Measurements from ENCODE around the gene CHD1.

CHD1 gene

GRCh38 chr5:98936948-98937715, 8.3 kb upstream of the CHD1 start:
- H3K4me1 ChIP-seq (ENCODE audit: control insufficient read depth in 1 of 2, insufficient read depth in 2 of 2, low read length in 2 of 2): peaks cover 0 to 8% of the 10 kb centered on the region in 2 donors
- no peaks in the 10 kb centered on the region for H3K27me3 ChIP-seq (ENCODE audit: control insufficient read depth in 1 of 2, insufficient read depth in 2 of 2, low read length in 2 of 2)
- no peak overlapping the region for H3K4me3 ChIP-seq (ENCODE audit: low read depth in 1 of 2, low read length in 2 of 2)
- H3K27ac ChIP-seq (ENCODE audit: low read depth, low read length): no peak overlapping the region
- no peaks in the 10 kb centered on the region for H3K36me3 ChIP-seq (ENCODE audit: control insufficient read depth in 1 of 2, insufficient read depth in 2 of 2, low read length in 2 of 2)
- no peaks in the 10 kb centered on the region for H3K9me3 ChIP-seq (ENCODE audit: control insufficient read depth in 1 of 2, low read length in 2 of 2)
- H3K9ac ChIP-seq (ENCODE audit: low read depth in 1 of 2, low read length in 2 of 2): no peak overlapping the region

- H3K27me3 ChIP-seq (ENCODE audit: control insufficient read depth in 1 of 2, insufficient read depth in 2 of 2, low read length in 2 of 2): no peaks in the 10 kb centered on the region
- no peaks in the 10 kb centered on the region for H3K9me3 ChIP-seq (ENCODE audit: control insufficient read depth in 1 of 2, low read length in 2 of 2)
- no peak overlapping the region for H3K4me3 ChIP-seq (ENCODE audit: low read depth in 1 of 2, low read length in 2 of 2)
- H3K9ac ChIP-seq (ENCODE audit: low read depth in 1 of 2, low read length in 2 of 2): no peak overlapping the region
- peaks cover 8 to 13% of the 10 kb centered on the region in 2 donors for H3K4me1 ChIP-seq (ENCODE audit: control insufficient read depth in 1 of 2, insufficient read depth in 2 of 2, low read length in 2 of 2)
- H3K36me3 ChIP-seq (ENCODE audit: control insufficient read depth in 1 of 2, insufficient read depth in 2 of 2, low read length in 2 of 2): no peaks in the 10 kb centered on the region
- no peak overlapping the region for H3K27ac ChIP-seq (ENCODE audit: low read depth, low read length)
Measured at GRCh38 chr5:98935206-98935605, 6.4 kb upstream of the CHD1 start.

- Histone ChIP-seq H3K36me3 (ENCODE audit: control insufficient read depth in 1 of 2, insufficient read depth in 2 of 2, low read length in 2 of 2) (no peaks in the 10 kb centered on the region), H3K4me1 (ENCODE audit: control insufficient read depth in 1 of 2, insufficient read depth in 2 of 2, low read length in 2 of 2) (peaks cover 10 to 16% of the 10 kb centered on the region in 2 donors), H3K27me3 (ENCODE audit: control insufficient read depth in 1 of 2, insufficient read depth in 2 of 2, low read length in 2 of 2) (no peaks in the 10 kb centered on the region), H3K9me3 (ENCODE audit: control insufficient read depth in 1 of 2, low read length in 2 of 2) (no peaks in the 10 kb centered on the region), H3K27ac (ENCODE audit: low read depth, low read length) (no peak overlapping the region), H3K4me3 (ENCODE audit: low read depth in 1 of 2, low read length in 2 of 2) (no peak overlapping the region), H3K9ac (ENCODE audit: low read depth in 1 of 2, low read length in 2 of 2) (no peak overlapping the region)
Measured at GRCh38 chr5:98934546-98934945, 5.7 kb upstream of the CHD1 start.

- H3K9ac ChIP-seq (ENCODE audit: low read depth in 1 of 2, low read length in 2 of 2): no peak overlapping the region
- H3K27me3 ChIP-seq (ENCODE audit: control insufficient read depth in 1 of 2, insufficient read depth in 2 of 2, low read length in 2 of 2): no peaks in the 10 kb centered on the region
- H3K36me3 ChIP-seq (ENCODE audit: control insufficient read depth in 1 of 2, insufficient read depth in 2 of 2, low read length in 2 of 2): no peaks in the 10 kb centered on the region
- peaks cover 9 to 10% of the 10 kb centered on the region in 2 donors for H3K4me1 ChIP-seq (ENCODE audit: control insufficient read depth in 1 of 2, insufficient read depth in 2 of 2, low read length in 2 of 2)
- H3K9me3 ChIP-seq (ENCODE audit: control insufficient read depth in 1 of 2, low read length in 2 of 2): no peaks in the 10 kb centered on the region
- H3K4me3 ChIP-seq (ENCODE audit: low read depth in 1 of 2, low read length in 2 of 2): no peak overlapping the region
- H3K27ac ChIP-seq (ENCODE audit: low read depth, low read length): no peak overlapping the region
Measured at GRCh38 chr5:98933445-98934072, 4.8 kb upstream of the CHD1 start.

GRCh38 chr5:98930972-98931762, 2.4 kb upstream of the CHD1 start:
- no peak overlapping the region for H3K4me3 ChIP-seq (ENCODE audit: low read depth in 1 of 2, low read length in 2 of 2)
- peaks cover 8 to 19% of the 10 kb centered on the region in 2 donors for H3K4me1 ChIP-seq (ENCODE audit: control insufficient read depth in 1 of 2, insufficient read depth in 2 of 2, low read length in 2 of 2)
- no peaks in the 10 kb centered on the region for H3K27me3 ChIP-seq (ENCODE audit: control insufficient read depth in 1 of 2, insufficient read depth in 2 of 2, low read length in 2 of 2)
- no peak overlapping the region for H3K27ac ChIP-seq (ENCODE audit: low read depth, low read length)
- H3K36me3 ChIP-seq (ENCODE audit: control insufficient read depth in 1 of 2, insufficient read depth in 2 of 2, low read length in 2 of 2): no peaks in the 10 kb centered on the region
- H3K9ac ChIP-seq (ENCODE audit: low read depth in 1 of 2, low read length in 2 of 2): peak overlapping the region in 1 of 2 donors; percentile 96
- no peaks in the 10 kb centered on the region for H3K9me3 ChIP-seq (ENCODE audit: control insufficient read depth in 1 of 2, low read length in 2 of 2)

DNA sequence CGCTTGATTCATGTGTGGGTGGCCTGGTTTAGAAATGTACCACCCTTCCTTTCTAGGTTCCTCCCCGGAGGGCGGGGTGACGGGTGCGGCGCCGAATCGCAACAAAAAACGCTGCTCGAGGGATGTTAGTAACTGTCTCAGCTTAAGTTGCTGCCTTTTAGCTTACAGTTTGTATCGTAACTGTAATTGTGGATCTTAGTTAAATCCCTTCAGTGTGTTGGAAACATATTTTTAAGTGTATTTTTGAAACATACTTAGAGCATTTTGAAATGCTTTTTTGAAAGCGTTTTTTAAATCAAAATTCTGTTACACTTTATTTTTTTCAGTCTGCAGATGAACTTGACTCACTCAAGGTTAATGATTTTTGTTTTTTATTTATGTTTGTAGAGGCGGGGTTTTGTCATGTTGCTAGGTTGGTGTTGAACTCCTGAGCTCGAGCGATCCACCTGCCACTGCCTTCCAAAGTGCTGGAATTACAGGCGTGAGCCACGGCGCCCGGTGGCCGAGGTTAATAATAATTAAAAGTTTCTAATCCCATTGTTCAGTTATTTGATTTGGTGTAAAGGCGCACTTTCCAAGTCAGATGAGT, 997 bp upstream of the CHD1 start:
- H3K4me1 ChIP-seq (ENCODE audit: control insufficient read depth in 1 of 2, insufficient read depth in 2 of 2, low read length in 2 of 2): peaks cover 8 to 19% of the 10 kb centered on the region in 2 donors
- no peaks in the 10 kb centered on the region for H3K27me3 ChIP-seq (ENCODE audit: control insufficient read depth in 1 of 2, insufficient read depth in 2 of 2, low read length in 2 of 2)
- H3K9ac ChIP-seq (ENCODE audit: low read depth in 1 of 2, low read length in 2 of 2): peak overlapping the region; percentile 96 to 99
- H3K4me3 ChIP-seq (ENCODE audit: low read depth in 1 of 2, low read length in 2 of 2): peak overlapping the region; percentile 76 to 94
- H3K9me3 ChIP-seq (ENCODE audit: control insufficient read depth in 1 of 2, low read length in 2 of 2): no peaks in the 10 kb centered on the region
- peak overlapping the region; percentile 99 for H3K27ac ChIP-seq (ENCODE audit: low read depth, low read length)
- H3K36me3 ChIP-seq (ENCODE audit: control insufficient read depth in 1 of 2, insufficient read depth in 2 of 2, low read length in 2 of 2): peaks cover 0 to 4% of the 10 kb centered on the region in 2 donors

- Histone ChIP-seq H3K4me3 (ENCODE audit: low read depth in 1 of 2, low read length in 2 of 2) (peak overlapping the region; percentile 85 to 86), H3K27ac (ENCODE audit: low read depth, low read length) (peak overlapping the region; percentile 99), H3K27me3 (ENCODE audit: control insufficient read depth in 1 of 2, insufficient read depth in 2 of 2, low read length in 2 of 2) (no peaks in the 10 kb centered on the region), H3K9ac (ENCODE audit: low read depth in 1 of 2, low read length in 2 of 2) (peak overlapping the region; percentile 76 to 88), H3K9me3 (ENCODE audit: control insufficient read depth in 1 of 2, low read length in 2 of 2) (no peaks in the 10 kb centered on the region), H3K36me3 (ENCODE audit: control insufficient read depth in 1 of 2, insufficient read depth in 2 of 2, low read length in 2 of 2) (peaks cover 0 to 17% of the 10 kb centered on the region in 2 donors), H3K4me1 (ENCODE audit: control insufficient read depth in 1 of 2, insufficient read depth in 2 of 2, low read length in 2 of 2) (peaks cover 8 to 19% of the 10 kb centered on the region in 2 donors)
Measured at GRCh38 chr5:98927989-98928872, 576 bp downstream of the CHD1 start.

GRCh38 chr5:98927242-98927988, 1.4 kb downstream of the CHD1 start:
- H3K36me3 ChIP-seq (ENCODE audit: control insufficient read depth in 1 of 2, insufficient read depth in 2 of 2, low read length in 2 of 2): peaks cover 0 to 25% of the 10 kb centered on the region in 2 donors
- no peaks in the 10 kb centered on the region for H3K27me3 ChIP-seq (ENCODE audit: control insufficient read depth in 1 of 2, insufficient read depth in 2 of 2, low read length in 2 of 2)
- peak overlapping the region; percentile 99 for H3K27ac ChIP-seq (ENCODE audit: low read depth, low read length)
- H3K4me3 ChIP-seq (ENCODE audit: low read depth in 1 of 2, low read length in 2 of 2): peak overlapping the region; percentile 85 to 86
- no peaks in the 10 kb centered on the region for H3K9me3 ChIP-seq (ENCODE audit: control insufficient read depth in 1 of 2, low read length in 2 of 2)
- peaks cover 8 to 19% of the 10 kb centered on the region in 2 donors for H3K4me1 ChIP-seq (ENCODE audit: control insufficient read depth in 1 of 2, insufficient read depth in 2 of 2, low read length in 2 of 2)
- H3K9ac ChIP-seq (ENCODE audit: low read depth in 1 of 2, low read length in 2 of 2): peak overlapping the region; percentile 76 to 88

GRCh38 chr5:98923966-98924365, 4.8 kb downstream of the CHD1 start:
- Histone ChIP-seq H3K36me3 (ENCODE audit: control insufficient read depth in 1 of 2, insufficient read depth in 2 of 2, low read length in 2 of 2) (peaks cover 8 to 47% of the 10 kb centered on the region in 2 donors), H3K4me3 (ENCODE audit: low read depth in 1 of 2, low read length in 2 of 2) (no peak overlapping the region), H3K9me3 (ENCODE audit: control insufficient read depth in 1 of 2, low read length in 2 of 2) (no peaks in the 10 kb centered on the region), H3K27ac (ENCODE audit: low read depth, low read length) (no peak overlapping the region), H3K4me1 (ENCODE audit: control insufficient read depth in 1 of 2, insufficient read depth in 2 of 2, low read length in 2 of 2) (peaks cover 0 to 9% of the 10 kb centered on the region in 2 donors), H3K27me3 (ENCODE audit: control insufficient read depth in 1 of 2, insufficient read depth in 2 of 2, low read length in 2 of 2) (no peaks in the 10 kb centered on the region), H3K9ac (ENCODE audit: low read depth in 1 of 2, low read length in 2 of 2) (no peak overlapping the region)

Measured in duodenal mucosa (tissue), 2 donors.